ENCODE data around the gene PRKAG1. TPM values are rescaled to one million over a fixed set of nuclear protein-coding genes. Genes with fewer than 3 reads are reported as not detected.

The PRKAG1 gene
- total RNA-seq, 1 experiment from 2014 or later = 80.3 TPM

GRCh38 chr12:49010092-49010668, 8.4 kb downstream of the PRKAG1 start:
- TF ChIP-seq, protein P1, sequence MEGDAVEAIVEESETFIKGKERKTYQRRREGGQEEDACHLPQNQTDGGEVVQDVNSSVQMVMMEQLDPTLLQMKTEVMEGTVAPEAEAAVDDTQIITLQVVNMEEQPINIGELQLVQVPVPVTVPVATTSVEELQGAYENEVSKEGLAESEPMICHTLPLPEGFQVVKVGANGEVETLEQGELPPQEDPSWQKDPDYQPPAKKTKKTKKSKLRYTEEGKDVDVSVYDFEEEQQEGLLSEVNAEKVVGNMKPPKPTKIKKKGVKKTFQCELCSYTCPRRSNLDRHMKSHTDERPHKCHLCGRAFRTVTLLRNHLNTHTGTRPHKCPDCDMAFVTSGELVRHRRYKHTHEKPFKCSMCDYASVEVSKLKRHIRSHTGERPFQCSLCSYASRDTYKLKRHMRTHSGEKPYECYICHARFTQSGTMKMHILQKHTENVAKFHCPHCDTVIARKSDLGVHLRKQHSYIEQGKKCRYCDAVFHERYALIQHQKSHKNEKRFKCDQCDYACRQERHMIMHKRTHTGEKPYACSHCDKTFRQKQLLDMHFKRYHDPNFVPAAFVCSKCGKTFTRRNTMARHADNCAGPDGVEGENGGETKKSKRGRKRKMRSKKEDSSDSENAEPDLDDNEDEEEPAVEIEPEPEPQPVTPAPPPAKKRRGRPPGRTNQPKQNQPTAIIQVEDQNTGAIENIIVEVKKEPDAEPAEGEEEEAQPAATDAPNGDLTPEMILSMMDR (IDR thresholded peaks at IDR 0.05; ENCODE audit: unreplicated experiment) = no peak
- POLR2A ChIA-PET = interaction anchor here (0.6 kb wide), 1 partner anchor 19 kb away, joined by 3 read pairs; no protein-coding TSS in a partner anchor
- no peaks in the 10 kb centered on the region for H3K9me3 Mint-ChIP-seq (ENCODE audit: unreplicated experiment)
- H3K4me1 Mint-ChIP-seq (ENCODE audit: insufficient read depth, unreplicated experiment) = no peaks in the 10 kb centered on the region
- peaks cover 60% of the 10 kb centered on the region for H3K36me3 Mint-ChIP-seq (ENCODE audit: insufficient read depth, unreplicated experiment)
- CTCF ChIA-PET = interaction anchor here (0.9 kb wide), 1 partner anchor 22 kb away, joined by 3 read pairs; no protein-coding TSS in a partner anchor
- H3K27me3 Mint-ChIP-seq (ENCODE audit: insufficient read depth, unreplicated experiment) = no peaks in the 10 kb centered on the region
- BruUV-seq (replicated peaks) = no TSS peak
- H3K27ac Mint-ChIP-seq (ENCODE audit: low read depth, unreplicated experiment) = no peak overlapping the region
- no peak overlapping the region for H3K4me3 Mint-ChIP-seq (ENCODE audit: unreplicated experiment)
- no peak for DNase-seq (ENCODE audit: unreplicated experiment)
- intact Hi-C loops (cut with micrococcal nuclease) = no loop called here

DNA sequence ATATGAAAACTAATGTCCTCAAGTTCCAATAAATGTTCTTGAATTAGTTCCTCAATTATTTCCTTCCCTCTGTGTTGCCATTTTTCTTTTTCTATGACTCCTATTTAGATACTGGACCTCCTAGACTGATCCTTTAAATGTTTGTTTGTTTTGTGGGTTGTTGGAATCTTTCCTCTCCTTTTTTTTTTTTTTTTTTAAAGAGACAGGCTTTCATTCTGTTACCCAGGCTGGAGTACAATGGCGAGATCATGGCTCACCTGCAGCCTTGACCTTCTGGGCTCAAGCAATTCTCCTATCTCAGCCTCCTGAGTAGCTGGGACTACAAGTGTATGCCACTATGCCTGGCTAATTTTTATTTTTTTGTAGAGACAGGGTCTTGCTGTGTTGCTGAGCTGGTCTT, 9.6 kb downstream of the PRKAG1 start:
- DNase-seq (ENCODE audit: unreplicated experiment) = no peak
- POLR2A ChIA-PET = interaction anchor here (0.7 kb wide), 1 partner anchor 19 kb away, joined by 3 read pairs; no protein-coding TSS in a partner anchor
- Mint-ChIP-seq H3K27me3 (ENCODE audit: insufficient read depth, unreplicated experiment) (no peaks in the 10 kb centered on the region), H3K4me1 (ENCODE audit: insufficient read depth, unreplicated experiment) (no peaks in the 10 kb centered on the region), H3K4me3 (ENCODE audit: unreplicated experiment) (no peak overlapping the region), H3K9me3 (ENCODE audit: unreplicated experiment) (no peaks in the 10 kb centered on the region), H3K27ac (ENCODE audit: low read depth, unreplicated experiment) (no peak overlapping the region), H3K36me3 (ENCODE audit: insufficient read depth, unreplicated experiment) (peaks cover 73% of the 10 kb centered on the region)
- intact Hi-C loops (cut with micrococcal nuclease) = no loop called here
- CTCF ChIA-PET = interaction anchor here (0.6 to 0.7 kb wide), 2 partner anchors 29 to 69 kb away, joined by 4 to 5 read pairs; no protein-coding TSS in a partner anchor
- TF ChIP-seq, protein P1 (IDR thresholded peaks at IDR 0.05; ENCODE audit: unreplicated experiment) = no peak
- no TSS peak for BruUV-seq (replicated peaks)

- no TSS peak for BruUV-seq (replicated peaks)
- ChIA-PET CTCF (interaction anchor here (0.7 to 4.2 kb wide), 7 partner anchors 12 to 148 kb away, joined by 3 to 27 read pairs (median 4); partner anchors contain the start of genes DDX23 and WNT1), POLR2A (interaction anchor here (0.6 to 2.0 kb wide), 3 partner anchors 15 to 149 kb away, joined by 3 to 9 read pairs (median 4); partner anchors contain the start of gene DDX23)
- no peak overlapping the region for H3K4me3 Mint-ChIP-seq (ENCODE audit: unreplicated experiment)
- TF ChIP-seq, protein P1 (IDR thresholded peaks at IDR 0.05; ENCODE audit: unreplicated experiment) = no peak
- intact Hi-C loops (cut with micrococcal nuclease) = no loop called here
- H3K4me1 Mint-ChIP-seq (ENCODE audit: insufficient read depth, unreplicated experiment) = peaks cover 14% of the 10 kb centered on the region
- H3K27ac Mint-ChIP-seq (ENCODE audit: low read depth, unreplicated experiment) = no peak overlapping the region
- no peaks in the 10 kb centered on the region for H3K9me3 Mint-ChIP-seq (ENCODE audit: unreplicated experiment)
- H3K36me3 Mint-ChIP-seq (ENCODE audit: insufficient read depth, unreplicated experiment) = peaks cover 44% of the 10 kb centered on the region
- H3K27me3 Mint-ChIP-seq (ENCODE audit: insufficient read depth, unreplicated experiment) = no peaks in the 10 kb centered on the region
- no peak for DNase-seq (ENCODE audit: unreplicated experiment)
Measured at GRCh38 chr12:49000346-49000745, 18.2 kb downstream of the PRKAG1 start.

DNA sequence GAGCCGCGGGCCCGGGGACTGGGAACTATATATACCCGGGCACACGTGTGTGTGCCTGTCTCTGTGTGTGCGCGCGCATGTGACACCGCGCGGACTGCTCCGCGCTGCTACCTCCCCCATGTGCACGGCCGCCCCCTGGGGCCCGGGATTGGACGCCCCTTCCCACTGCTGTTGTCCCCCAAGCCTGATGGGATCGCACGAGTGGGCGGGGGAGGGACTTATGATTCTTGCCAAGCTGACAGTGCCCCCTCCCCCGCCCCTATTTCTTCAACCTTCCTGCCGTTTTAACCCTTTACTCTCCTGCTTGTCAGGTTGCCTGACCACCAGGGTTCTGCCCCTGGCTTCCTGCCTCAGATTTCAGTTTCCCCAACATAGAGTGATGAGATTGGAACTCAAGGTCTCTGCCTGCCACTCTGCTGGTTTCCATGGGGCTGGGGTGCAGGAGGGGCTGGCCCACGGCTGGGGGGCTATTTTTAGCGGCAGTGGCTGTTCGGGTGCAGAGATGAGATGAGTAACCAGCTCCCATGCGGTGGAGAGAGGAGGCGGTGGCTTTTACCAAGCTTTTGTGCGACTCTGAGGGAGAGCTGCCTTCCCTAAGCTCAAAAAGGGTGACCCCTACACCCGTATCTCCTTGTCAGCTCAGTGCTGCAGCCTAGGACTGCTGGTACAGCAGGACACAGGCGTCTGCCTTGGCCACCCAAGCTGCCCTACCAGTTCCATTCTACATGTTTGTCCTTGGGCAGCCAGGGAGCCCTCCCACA, 19.0 kb downstream of the PRKAG1 start, which contains the start of gene DDN:
Gene DDN (minus strand): TSS at position 5 of the 761 bp plus-strand sequence. CDS start 88 bp downstream, outside the sequence.
- BruUV-seq (replicated peaks) = no TSS peak
- intact Hi-C loops (cut with micrococcal nuclease) = loop anchor here (10.0 kb wide), 1 partner anchor 105 kb away; no protein-coding TSS in a partner anchor
- Mint-ChIP-seq H3K27ac (ENCODE audit: low read depth, unreplicated experiment) (no peak within 1 kb of the TSS), H3K4me1 (ENCODE audit: insufficient read depth, unreplicated experiment) (peaks cover 14% of the 10 kb centered on the region), H3K4me3 (ENCODE audit: unreplicated experiment) (peak within 1 kb of the TSS; percentile 67), H3K36me3 (ENCODE audit: insufficient read depth, unreplicated experiment) (peaks cover 36% of the 10 kb centered on the region), H3K9me3 (ENCODE audit: unreplicated experiment) (no peaks in the 10 kb centered on the region), H3K27me3 (ENCODE audit: insufficient read depth, unreplicated experiment) (no peaks in the 10 kb centered on the region)
- peak; percentile 32 for DNase-seq (ENCODE audit: unreplicated experiment)
- CTCF ChIA-PET = interaction anchor here (1.0 to 1.4 kb wide), 4 partner anchors 11 to 147 kb away, joined by 4 to 7 read pairs (median 4); partner anchors contain the start of gene WNT1
- POLR2A ChIA-PET = interaction anchor here (1.2 to 1.5 kb wide), 2 partner anchors 16 to 18 kb away, joined by 3 to 4 read pairs; no protein-coding TSS in a partner anchor
- TF ChIP-seq, protein P1 (IDR thresholded peaks at IDR 0.05; ENCODE audit: unreplicated experiment) = no peak

Data from MCF 10A (cell line).